SU-DHL-6 (cell line): ENCODE results near the gene ITGAV.

Experiments
- H2AFZ ChIP-seq: fragments of 200-600 bp; sonication (generic); 2 replicates; pipeline ENCODE4 v1.6.1; 2014; ENCODE audit warnings: low read depth, mild to moderate bottlenecking, moderate library complexity, mixed read lengths, antibody characterized with exemption, low read length; ENCODE audit not compliant: severe bottlenecking
- H3F3A ChIP-seq: fragments of 200-600 bp; shearing (Covaris generic); 2 replicates; pipeline ENCODE4 v1.6.0; 2016; ENCODE audit warnings: antibody characterized with exemption, mild to moderate bottlenecking; ENCODE audit not compliant: insufficient read depth
- H3K27ac ChIP-seq: fragments of 200-600 bp; sonication (generic); 2 replicates; pipeline ENCODE4 v1.5.1; 2016; ENCODE audit warnings: low read depth, mild to moderate bottlenecking, low read length, moderate library complexity, mixed read lengths
- H3K27me3 ChIP-seq: fragments of 200-600 bp; sonication (generic), shearing (Covaris generic); 2 replicates; pipeline ENCODE4 v1.6.0; 2014; ENCODE audit warnings: mild to moderate bottlenecking, low read length
- H3K36me3 ChIP-seq: fragments of 200-600 bp; sonication (generic); 2 replicates; pipeline ENCODE4 v1.6.1; 2014; ENCODE audit warnings: mild to moderate bottlenecking, low read length, mixed read lengths
- H3K4me2 ChIP-seq: fragments of 300-600, 200-600 bp; shearing (Covaris generic), sonication (generic); 2 replicates; pipeline ENCODE4 v1.6.0; 2014; ENCODE audit warnings: low read length, low read depth, mild to moderate bottlenecking; ENCODE audit not compliant: poor library complexity, severe bottlenecking
- H3K4me3 ChIP-seq: fragments of 200-600 bp; sonication (generic); 2 replicates; pipeline ENCODE4 v1.5.1; 2014; ENCODE audit warnings: antibody characterized with exemption, low read length, mild to moderate bottlenecking, mixed read lengths; ENCODE audit not compliant: insufficient read depth, poor library complexity, severe bottlenecking
- H3K79me2 ChIP-seq: fragments of 200-600 bp; sonication (generic); 2 replicates; pipeline ENCODE4 v1.6.1; 2014; ENCODE audit warnings: mild to moderate bottlenecking, low read length, moderate library complexity; ENCODE audit not compliant: insufficient read depth
- H3K9ac ChIP-seq: fragments of 200-600 bp; sonication (generic); 2 replicates; pipeline ENCODE4 v1.7.0; 2014; ENCODE audit warnings: mild to moderate bottlenecking, low read length
- H3K9me2 ChIP-seq: fragments of 200-600 bp; sonication (generic); replicated peaks from 2 replicates; pipeline ENCODE4 v1.6.1; 2014; ENCODE audit warnings: low read length; ENCODE audit not compliant: insufficient read depth
- H3K9me3 ChIP-seq: fragments of 200-600 bp; sonication (generic); 2 replicates; pipeline ENCODE4 v1.6.1; 2014; ENCODE audit warnings: low read length, mixed read lengths; ENCODE audit not compliant: insufficient read depth
- H4K20me1 ChIP-seq: fragments of 200-600 bp; sonication (generic); 2 replicates; pipeline ENCODE4 v1.6.1; 2014; ENCODE audit warnings: low read depth, mild to moderate bottlenecking, antibody characterized with exemption, low read length, moderate library complexity, mixed read lengths
- CTCF ChIP-seq: fragments of 200-600 bp; sonication (generic); IDR thresholded peaks from one replicate; pipeline ENCODE4 v1.5.1; 2017; ENCODE audit warnings: antibody characterized with exemption, mild to moderate bottlenecking, low read length, moderate library complexity; ENCODE audit not compliant: insufficient read depth, poor library complexity, severe bottlenecking
- EZH2phosphoT487 ChIP-seq: fragments of 200-600 bp; sonication (generic), shearing (Covaris generic); conservative IDR thresholded peaks from 2 replicates; pipeline ENCODE4 v1.6.1; 2018; ENCODE audit warnings: mild to moderate bottlenecking, antibody characterized with exemption, low read length, moderate library complexity, mixed read lengths

Gene ITGAV

GRCh38 chr2:186637497-186637800 is 47.6 kb downstream of the ITGAV start:
- Histone ChIP-seq H3K9me2 (no peaks in the 10 kb centered on the region), H2AFZ (no peak overlapping the region), H3K4me3 (no peak overlapping the region), H3K4me2 (no peak overlapping the region), H3K27ac (no peak overlapping the region), H3K36me3 (no peaks in the 10 kb centered on the region), H3K27me3 (no peaks in the 10 kb centered on the region), H3K9me3 (no peaks in the 10 kb centered on the region), H3F3A (no peaks in the 10 kb centered on the region), H3K79me2 (no peaks in the 10 kb centered on the region), H4K20me1 (no peaks in the 10 kb centered on the region), H3K9ac (no peak overlapping the region)
- TF ChIP-seq EZH2phosphoT487 (no peak), CTCF (no peak)

- Histone ChIP-seq H2AFZ (no peak overlapping the region), H3K4me3 (no peak overlapping the region), H3K36me3 (no peaks in the 10 kb centered on the region), H3K9me3 (no peaks in the 10 kb centered on the region), H3F3A (no peaks in the 10 kb centered on the region), H3K4me2 (no peak overlapping the region), H3K79me2 (no peaks in the 10 kb centered on the region), H3K9me2 (no peaks in the 10 kb centered on the region), H3K27ac (no peak overlapping the region), H3K27me3 (no peaks in the 10 kb centered on the region), H3K9ac (no peak overlapping the region), H4K20me1 (no peaks in the 10 kb centered on the region)
- TF ChIP-seq EZH2phosphoT487 (no peak), CTCF (no peak)
Measured at GRCh38 chr2:186639939-186640338, 50.1 kb downstream of the ITGAV start.

- H3K27me3 ChIP-seq: no peaks in the 10 kb centered on the region
- H3K4me3 ChIP-seq: no peak overlapping the region
- no peaks in the 10 kb centered on the region for H3K36me3 ChIP-seq
- H3K27ac ChIP-seq: no peak overlapping the region
- H3K9ac ChIP-seq: no peak overlapping the region
- no peaks in the 10 kb centered on the region for H3K9me2 ChIP-seq
- no peaks in the 10 kb centered on the region for H3K79me2 ChIP-seq
- H4K20me1 ChIP-seq: no peaks in the 10 kb centered on the region
- H3K4me2 ChIP-seq: no peak overlapping the region
- H3F3A ChIP-seq: no peaks in the 10 kb centered on the region
- TF ChIP-seq EZH2phosphoT487: no peak
- TF ChIP-seq CTCF: no peak
- no peaks in the 10 kb centered on the region for H3K9me3 ChIP-seq
- no peak overlapping the region for H2AFZ ChIP-seq
Measured at GRCh38 chr2:186641132-186641806, 51.4 kb downstream of the ITGAV start.
